Omental fat pad (tissue), 4 donors: ENCODE measurements around the gene OPCML. TPM values are rescaled to one million over a fixed set of nuclear protein-coding genes. Genes with fewer than 3 reads are reported as not detected.

Source experiments
- ATAC-seq: fragments of 150-250 bp; one replicate; pipeline ENCODE4 v1.9.1; 2016; ENCODE audit warnings: mild to moderate bottlenecking, moderate library complexity; ENCODE audit not compliant: low FRiP score
- DNase-seq: peaks from one replicate; pipeline ENCODE4 v3.0.0-alpha.2; 2019; ENCODE audit warnings: low spot score
- CTCF ChIP-seq, 3 donors: fragments of 450-650 bp; IDR thresholded peaks; one replicate each; pipeline ENCODE4 v1.5.1; 2016 to 2017; ENCODE audit warnings: antibody characterized with exemption in 3 of 3, mild to moderate bottlenecking in 3 of 3, moderate library complexity in 2 of 3
- total RNA-seq, 4 donors: library from RNA; depleted of rRNA; stranded (reverse); fragments of >200 nt; gene quantifications; one replicate each; pipeline ENCODE4 v1.1.0, GENCODE V29; 2016

Gene OPCML
- total RNA-seq, 4 donors from 2014 or later, result 0.32 TPM; not detected in 3

DNA sequence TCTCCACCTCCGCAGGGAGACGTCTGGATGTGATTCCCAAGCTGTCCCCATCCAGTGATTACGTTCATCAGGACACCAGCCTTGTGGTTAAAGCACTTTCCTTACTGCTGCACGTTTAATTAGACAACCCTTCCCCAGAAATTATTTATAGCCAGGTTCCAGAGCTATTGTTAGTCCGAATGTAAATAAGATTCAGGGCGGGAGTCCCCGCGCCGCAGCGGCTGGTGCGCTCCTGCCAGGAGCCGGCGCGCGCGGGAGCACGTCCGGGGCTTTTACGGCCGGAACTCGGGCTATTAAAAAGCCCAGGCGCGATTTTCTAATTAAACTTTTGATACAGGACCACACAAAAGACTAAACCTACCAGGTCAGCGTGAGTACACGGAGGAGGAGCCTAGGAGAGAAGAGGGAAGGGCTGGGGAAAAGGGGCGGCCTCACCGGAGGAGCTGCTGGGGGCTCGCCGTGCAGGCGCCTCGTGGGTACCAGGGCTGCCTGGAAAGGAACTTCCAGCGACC, 538.3 kb downstream of the OPCML start:
- no peak for DNase-seq
- no peak for TF ChIP-seq CTCF (IDR thresholded peaks at IDR 0.05)
- ATAC-seq, result no peak

GRCh38 chr11:132992838-132993631, 539.3 kb downstream of the OPCML start:
- DNase-seq (no peak), ATAC-seq (no peak)
- no peak for TF ChIP-seq CTCF (IDR thresholded peaks at IDR 0.05)

DNA sequence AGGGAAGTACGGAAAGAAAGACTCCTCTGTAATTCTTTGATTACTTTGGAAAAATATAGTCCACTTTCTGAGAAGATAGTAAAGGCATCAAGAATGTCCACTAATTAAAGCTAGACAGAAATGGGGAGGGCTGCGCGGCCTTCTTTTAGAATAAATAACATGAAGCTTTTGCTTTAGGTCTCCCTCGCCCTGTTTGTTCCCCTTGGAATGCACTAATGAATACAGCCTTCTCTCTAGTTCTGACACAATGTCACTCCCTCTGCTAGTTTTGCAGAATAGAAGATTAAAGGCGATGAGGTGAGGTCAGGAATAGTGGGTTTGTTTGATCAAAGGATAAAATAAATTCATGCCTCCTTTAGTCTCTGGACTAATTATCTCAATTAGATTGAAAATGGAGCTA, 543.9 kb downstream of the OPCML start:
- no peak for TF ChIP-seq CTCF (IDR thresholded peaks at IDR 0.05)
- DNase-seq, result no peak
- ATAC-seq, result no peak

GRCh38 chr11:132987936-132988335, 544.4 kb downstream of the OPCML start:
- TF ChIP-seq CTCF (IDR thresholded peaks at IDR 0.05), result no peak
- DNase-seq, result no peak
- no peak for ATAC-seq

DNA sequence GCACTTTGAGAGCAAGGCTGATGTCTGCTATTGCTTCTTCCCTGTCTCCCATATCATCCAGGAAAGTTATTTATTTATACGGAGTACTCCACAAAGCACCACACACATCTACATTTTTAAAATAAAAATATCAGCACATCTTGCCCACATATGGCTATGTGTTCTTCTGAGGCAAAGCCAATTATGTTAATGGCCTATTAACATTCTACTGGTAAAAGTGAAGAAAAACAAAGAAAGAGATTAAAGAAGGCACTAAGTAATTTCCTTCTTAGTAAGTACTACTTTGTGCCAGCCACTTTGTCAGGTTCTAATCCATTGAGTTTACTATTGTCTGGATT, 548.7 kb downstream of the OPCML start:
- DNase-seq (no peak), ATAC-seq (no peak)
- no peak for TF ChIP-seq CTCF (IDR thresholded peaks at IDR 0.05)

DNA sequence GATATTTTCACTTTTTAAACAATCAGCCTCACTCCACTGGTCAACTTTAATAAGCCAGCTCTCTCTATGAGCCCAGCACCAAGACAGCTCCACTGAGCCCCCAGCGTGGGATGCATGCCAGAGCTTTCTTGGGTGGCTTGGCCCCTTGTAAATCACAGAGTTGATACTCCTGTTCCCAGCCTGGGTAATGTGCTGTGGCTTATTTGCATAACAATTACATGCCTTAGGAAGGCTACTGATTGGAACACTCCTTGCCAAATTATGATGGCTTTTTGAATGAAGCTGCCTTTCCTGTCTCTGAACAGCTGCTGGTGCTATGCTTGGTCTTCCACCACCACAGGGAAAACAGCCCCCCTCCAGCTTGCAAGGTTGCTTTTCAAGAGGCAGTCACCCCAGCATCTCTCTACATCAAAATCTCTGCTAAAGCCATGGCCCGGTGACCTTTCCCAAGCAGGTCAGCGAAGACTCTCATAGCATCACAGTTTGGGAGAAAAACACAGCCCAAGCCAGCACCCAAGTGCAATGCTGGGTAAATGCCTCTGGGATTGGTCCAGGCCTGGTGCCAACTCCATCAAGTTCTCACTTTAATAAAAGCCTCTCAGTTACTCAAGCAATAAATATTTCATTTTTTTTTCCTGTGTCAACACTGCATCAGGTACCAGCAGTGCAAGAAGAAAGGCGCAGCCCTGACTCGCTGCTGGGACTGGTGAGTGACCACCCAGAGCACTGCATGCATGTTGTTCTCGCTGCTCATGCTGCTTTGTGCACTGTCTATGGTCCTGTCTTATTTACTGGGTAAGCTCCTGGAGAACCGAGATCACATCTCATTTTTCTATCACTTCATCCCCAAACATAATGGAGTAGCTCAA, 549.3 kb downstream of the OPCML start:
- ATAC-seq (no peak), DNase-seq (no peak)
- TF ChIP-seq CTCF (IDR thresholded peaks at IDR 0.05), result no peak
